Fibroblast of pulmonary artery (primary cell): Measurements from ENCODE around the gene HMX2.
A peak's percentile ranks its signal among the peaks of the same experiment; 100 is the strongest.

ENCODE experiments used
- DNase-seq: peaks from one replicate; pipeline ENCODE4 v3.0.0-alpha.2; 2010; ENCODE audit warnings: low read depth
- H3K4me3 ChIP-seq: replicated peaks from 2 replicates; pipeline ENCODE4 v1.5.1; 2011; ENCODE audit warnings: low read depth, mild to moderate bottlenecking, control low read depth, low read length, moderate library complexity
- TF ChIP-seq, protein P1 (sequence below): IDR thresholded peaks from 2 replicates; pipeline ENCODE4 v1.5.1; 2011; ENCODE audit warnings: mild to moderate bottlenecking, control low read depth, low read length, inconsistent platforms; ENCODE audit errors: missing control alignments

Gene HMX2

DNA sequence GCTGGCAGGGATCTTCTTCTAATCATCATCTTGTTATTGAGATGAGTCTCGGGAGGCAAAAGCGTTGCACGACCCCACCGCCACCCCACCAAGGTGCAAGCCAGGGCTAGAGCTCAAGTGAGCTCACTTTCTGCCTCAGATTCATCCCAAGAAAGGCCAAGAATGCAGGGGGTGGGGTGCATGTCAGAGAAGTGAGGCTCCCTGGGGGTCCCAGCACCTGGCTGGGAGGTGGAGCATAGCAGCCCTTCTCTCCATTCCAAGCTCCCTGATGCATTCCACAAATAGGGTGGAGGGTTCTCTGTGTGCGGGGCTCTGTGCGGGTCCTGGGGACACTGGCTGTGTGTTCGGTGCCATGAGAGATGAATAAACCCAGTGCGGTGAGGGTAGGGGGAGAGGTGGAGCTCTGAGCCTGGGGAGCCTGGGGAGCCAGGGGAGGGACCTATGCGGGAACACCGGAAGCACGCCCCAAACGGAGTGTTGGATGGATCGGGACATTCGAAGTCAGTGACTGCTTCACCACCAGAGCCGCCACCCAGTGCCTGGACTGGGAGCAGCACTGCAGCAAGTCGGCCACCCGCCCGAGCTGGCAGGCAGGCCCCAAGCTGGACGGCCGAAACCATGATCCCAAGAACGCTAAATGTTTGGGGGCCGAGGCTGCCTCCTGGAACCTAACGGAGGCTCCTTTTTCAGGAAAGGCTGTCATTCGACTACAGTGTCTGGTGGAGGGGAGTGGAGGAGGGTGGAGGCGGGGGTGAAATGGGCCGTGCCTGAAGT lies 30.1 kb upstream of the HMX2 start:
- DNase-seq: no peak
- TF ChIP-seq, protein P1, sequence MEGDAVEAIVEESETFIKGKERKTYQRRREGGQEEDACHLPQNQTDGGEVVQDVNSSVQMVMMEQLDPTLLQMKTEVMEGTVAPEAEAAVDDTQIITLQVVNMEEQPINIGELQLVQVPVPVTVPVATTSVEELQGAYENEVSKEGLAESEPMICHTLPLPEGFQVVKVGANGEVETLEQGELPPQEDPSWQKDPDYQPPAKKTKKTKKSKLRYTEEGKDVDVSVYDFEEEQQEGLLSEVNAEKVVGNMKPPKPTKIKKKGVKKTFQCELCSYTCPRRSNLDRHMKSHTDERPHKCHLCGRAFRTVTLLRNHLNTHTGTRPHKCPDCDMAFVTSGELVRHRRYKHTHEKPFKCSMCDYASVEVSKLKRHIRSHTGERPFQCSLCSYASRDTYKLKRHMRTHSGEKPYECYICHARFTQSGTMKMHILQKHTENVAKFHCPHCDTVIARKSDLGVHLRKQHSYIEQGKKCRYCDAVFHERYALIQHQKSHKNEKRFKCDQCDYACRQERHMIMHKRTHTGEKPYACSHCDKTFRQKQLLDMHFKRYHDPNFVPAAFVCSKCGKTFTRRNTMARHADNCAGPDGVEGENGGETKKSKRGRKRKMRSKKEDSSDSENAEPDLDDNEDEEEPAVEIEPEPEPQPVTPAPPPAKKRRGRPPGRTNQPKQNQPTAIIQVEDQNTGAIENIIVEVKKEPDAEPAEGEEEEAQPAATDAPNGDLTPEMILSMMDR: no peak
- H3K4me3 ChIP-seq: no peak overlapping the region

DNA sequence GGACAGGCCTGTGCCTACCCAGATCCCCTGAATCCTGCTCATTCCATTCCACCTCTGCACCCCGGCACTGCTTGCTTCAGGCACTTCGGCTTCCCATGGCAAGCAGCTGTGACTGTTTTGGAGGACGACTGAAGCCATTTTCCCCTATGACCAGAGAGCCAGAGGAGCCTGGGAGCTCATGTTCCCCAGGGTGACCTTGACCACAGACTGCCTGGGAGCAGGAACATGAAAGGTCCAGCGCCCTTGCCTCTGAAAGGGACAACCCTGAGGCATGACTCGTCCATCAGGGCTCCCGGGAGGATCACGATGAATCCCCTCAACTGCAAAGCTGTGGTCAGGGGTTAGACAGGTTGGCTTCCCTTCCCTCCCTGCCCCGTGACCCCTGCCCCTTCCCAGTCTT lies 28.9 kb upstream of the HMX2 start:
- H3K4me3 ChIP-seq: no peak overlapping the region
- no peak for DNase-seq
- TF ChIP-seq, protein P1: no peak

DNA sequence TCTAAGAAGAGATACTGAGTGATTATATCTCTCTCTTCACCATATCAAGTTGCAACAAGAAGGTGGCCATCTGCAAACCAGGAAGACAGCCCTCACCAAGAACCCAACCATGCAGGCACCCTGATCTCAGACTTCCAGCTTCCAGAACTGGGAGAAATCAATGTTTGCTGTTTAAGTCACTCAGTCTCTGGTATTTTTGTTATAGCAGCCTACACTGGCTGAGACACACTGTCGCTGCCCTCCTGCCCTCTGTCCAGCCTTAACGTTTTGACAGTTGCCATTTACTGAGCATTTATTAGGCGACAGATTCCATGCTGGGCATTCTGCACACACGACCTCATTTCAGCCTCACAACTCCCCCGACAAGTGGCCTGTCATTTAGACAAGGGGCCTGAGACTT lies 21.7 kb upstream of the HMX2 start:
- TF ChIP-seq, protein P1: no peak
- no peak for DNase-seq
- no peak overlapping the region for H3K4me3 ChIP-seq

DNA sequence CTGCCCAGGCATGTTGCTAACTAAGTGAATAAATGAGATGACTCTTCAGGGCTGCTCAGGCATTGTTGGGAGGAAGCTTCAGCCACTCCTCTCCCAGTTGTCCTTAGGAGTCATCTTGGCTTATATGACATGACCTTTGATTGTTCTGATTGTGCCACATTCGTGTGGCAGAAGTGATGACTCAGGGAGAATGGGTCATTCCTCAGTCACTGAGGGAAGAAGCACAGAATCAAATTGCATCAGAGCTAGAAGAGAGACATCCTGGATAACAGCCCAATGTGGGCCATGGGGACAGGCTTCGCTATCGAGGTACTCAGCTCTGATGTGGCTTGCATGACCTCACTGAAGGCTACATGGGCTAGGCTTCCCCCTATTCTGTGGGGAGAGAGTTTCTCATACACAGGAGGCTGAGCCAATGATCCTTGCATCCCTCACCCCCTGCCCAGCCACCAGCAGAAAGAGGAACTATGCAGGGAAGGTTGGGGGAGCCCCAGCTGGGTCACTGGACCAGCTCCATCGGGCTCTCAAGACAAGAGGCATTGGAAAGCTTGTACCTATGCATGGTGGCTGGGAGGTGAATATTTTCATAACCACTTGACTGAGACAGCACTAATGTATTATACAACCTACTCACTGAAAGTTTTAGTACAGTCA lies 18.2 kb upstream of the HMX2 start:
- no peak overlapping the region for H3K4me3 ChIP-seq
- DNase-seq: no peak
- TF ChIP-seq, protein P1: no peak

DNA sequence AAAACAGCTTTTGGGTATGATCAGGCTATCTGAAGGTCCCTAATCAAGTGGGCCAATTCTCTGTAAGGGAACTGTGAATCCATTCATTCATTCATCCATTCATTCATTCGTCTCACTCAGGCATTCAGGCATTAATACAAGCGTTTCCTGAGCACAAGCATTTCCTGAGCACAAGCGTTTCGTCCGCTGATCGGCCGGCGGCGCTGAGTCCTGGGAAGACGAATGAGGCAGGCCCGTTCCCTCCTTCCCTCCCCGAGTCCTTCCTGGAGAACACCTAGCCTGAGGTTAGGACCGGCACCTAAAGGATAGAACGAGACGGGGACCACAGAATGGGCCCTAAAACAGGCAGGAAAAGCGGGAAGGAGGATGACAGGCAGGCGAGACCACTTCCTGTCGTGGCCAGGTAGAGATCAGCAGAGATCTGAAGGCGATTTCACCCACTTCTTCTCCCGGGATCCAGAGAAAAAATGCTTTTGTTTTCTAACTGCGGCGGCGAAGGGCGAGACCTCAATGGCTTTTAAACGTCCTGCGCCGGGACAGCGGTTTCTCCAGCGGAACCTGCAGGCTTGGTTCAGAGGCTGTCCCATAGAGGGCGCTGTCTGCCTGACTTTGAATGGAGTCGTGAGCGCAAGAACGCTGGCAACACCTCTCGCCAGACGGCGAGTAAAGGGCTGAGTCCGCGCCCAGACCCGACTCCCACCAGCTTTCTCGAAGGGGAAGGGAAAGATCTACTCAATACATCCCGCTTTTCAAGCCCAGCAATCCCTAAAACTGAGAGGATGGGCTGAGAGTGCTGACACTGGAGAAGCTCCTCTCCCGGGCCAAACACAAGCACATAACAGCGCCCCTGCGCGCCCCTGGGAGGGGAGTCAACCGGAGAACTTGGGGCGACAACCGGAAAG lies 15.1 kb upstream of the HMX2 start:
- TF ChIP-seq, protein P1: peak; percentile 88
- DNase-seq: peak; percentile 88
- peak overlapping the region; percentile 34 for H3K4me3 ChIP-seq

DNA sequence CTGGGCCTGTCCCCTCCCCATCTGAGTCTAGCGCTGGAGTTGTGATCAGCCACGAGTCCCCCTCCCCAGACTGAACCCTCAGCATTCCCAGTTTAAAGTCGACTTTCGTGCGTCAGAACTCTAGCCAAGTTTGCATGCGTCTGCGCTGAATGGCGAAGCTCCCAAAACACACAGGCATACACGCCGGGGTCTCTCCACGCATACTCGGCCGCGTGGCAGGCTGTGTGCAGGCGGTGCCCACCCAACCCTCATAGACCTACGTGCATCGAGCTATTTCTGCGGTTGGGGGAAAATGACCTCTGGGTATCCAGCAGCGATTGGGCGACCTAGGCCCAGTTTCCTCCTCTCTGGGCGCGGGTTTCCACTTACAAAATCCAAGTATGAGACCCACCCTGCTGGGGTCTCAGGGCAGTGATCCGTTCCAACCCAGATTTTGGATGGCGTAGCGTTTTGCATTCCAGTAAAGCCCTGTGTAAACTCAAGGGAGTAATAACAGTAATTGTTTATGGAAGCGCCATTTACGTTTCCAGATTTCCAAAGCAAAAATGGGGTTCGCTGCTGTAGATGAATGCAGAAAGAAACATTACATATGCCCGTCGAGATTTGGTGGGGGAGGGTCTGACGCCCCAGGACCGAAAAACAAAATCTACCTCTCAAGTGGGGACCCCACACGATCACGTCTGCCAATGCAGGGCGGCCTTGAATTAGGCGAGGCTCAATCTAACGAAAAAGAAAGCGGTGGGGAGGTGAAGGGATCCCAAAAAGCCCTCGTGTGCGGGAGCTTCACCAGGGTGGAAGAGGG lies 14.2 kb upstream of the HMX2 start:
- H3K4me3 ChIP-seq: no peak overlapping the region
- TF ChIP-seq, protein P1: no peak
- DNase-seq: no peak
